ENCODE results near the gene CDK2.
"Not testable (repeated sequence)": the region's sequence is repeated elsewhere in the genome, so short reads cannot be mapped to it uniquely, and the experiment has no call there.

CDK2 gene

DNA sequence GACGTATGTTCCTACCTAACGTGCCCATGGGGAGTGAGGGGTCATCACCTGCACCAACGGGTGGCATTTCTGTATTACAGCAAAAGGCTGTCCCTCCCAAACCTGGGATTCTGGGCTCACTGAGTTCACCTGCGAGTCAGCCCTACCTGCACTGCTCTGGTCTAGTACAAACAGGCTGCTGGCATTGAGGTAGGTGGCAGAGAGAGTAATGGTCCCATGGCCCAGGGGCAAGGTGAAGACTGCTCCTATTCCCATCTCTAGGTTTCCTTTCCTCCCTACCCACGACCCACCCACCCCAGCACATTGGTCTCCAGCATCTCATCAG is 30.9 kb downstream of the CDK2 start:
- Mint-ChIP-seq H3K4me3 (no peak overlapping the region), H3K9me3 (no peaks in the 10 kb centered on the region), H3K27ac (no peak overlapping the region), H3K4me1 (ENCODE audit: low read depth in 2 of 2) (peaks cover 0 to 8% of the 10 kb centered on the region in 2 donors), H3K27me3 (peaks cover 0 to 12% of the 10 kb centered on the region in 2 donors), H3K36me3 (ENCODE audit: insufficient read depth) (peaks cover 26% of the 10 kb centered on the region)
- ATAC-seq (replicated peaks) (no peak), DNase-seq (no peak)

DNA sequence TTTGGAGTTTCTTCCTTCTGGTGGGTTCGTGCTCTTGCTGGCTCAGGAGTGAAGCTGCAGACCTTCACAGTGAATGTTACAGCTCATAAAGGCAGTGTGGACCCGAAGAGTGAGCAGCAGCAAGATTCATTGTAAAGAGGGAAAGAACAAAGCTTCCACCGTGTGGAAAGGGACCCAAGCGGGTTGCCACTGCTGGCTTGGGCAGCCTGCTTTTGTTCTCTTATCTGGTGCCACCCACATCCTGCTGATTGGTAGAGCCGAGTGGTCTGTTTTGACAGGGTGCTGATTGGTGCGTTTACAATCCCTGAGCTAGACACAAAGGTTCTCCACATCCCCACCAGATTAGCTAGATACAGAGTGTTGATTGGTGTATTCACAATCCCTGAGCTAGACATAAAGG is 32.9 kb downstream of the CDK2 start:
- DNase-seq; H3K4me1 Mint-ChIP-seq (ENCODE audit: low read depth in 2 of 2); H3K36me3 Mint-ChIP-seq (ENCODE audit: insufficient read depth); H3K27ac Mint-ChIP-seq; H3K9me3 Mint-ChIP-seq; ATAC-seq (replicated peaks); H3K4me3 Mint-ChIP-seq: not testable (repeated sequence)
- H3K27me3 Mint-ChIP-seq = peaks cover 0 to 12% of the 10 kb centered on the region in 2 donors

DNA sequence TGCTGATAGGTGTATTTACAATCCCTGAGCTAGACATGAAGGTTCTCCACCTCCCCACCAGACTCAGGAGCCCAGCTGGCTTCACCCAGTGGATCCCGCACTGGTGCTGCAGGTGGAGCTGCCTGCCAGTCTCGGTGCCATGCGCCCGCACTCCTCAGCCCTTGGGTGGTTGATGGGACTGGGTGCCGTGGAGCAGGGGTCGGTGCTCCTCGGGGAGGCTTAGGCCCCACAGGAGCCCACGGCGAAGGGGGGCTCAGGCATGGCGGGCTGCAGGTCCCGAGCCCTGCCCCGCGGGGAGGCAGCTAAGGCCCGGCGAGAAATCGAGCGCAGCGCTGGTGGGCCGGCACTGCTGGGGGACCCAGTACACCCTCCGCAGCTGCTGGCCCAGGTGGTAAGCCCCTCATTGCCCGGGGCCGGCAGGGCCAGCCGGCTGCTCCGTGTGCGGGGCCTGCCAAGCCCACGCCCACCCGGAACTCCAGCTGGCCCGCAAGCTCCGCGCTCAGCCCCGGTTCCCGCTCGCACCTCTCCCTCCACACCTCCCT is 33.4 kb downstream of the CDK2 start:
- ATAC-seq (replicated peaks); H3K27ac Mint-ChIP-seq; H3K4me1 Mint-ChIP-seq (ENCODE audit: low read depth in 2 of 2); H3K4me3 Mint-ChIP-seq; DNase-seq; H3K36me3 Mint-ChIP-seq (ENCODE audit: insufficient read depth); H3K9me3 Mint-ChIP-seq: not testable (repeated sequence)
- H3K27me3 Mint-ChIP-seq = peaks cover 0 to 12% of the 10 kb centered on the region in 2 donors

DNA sequence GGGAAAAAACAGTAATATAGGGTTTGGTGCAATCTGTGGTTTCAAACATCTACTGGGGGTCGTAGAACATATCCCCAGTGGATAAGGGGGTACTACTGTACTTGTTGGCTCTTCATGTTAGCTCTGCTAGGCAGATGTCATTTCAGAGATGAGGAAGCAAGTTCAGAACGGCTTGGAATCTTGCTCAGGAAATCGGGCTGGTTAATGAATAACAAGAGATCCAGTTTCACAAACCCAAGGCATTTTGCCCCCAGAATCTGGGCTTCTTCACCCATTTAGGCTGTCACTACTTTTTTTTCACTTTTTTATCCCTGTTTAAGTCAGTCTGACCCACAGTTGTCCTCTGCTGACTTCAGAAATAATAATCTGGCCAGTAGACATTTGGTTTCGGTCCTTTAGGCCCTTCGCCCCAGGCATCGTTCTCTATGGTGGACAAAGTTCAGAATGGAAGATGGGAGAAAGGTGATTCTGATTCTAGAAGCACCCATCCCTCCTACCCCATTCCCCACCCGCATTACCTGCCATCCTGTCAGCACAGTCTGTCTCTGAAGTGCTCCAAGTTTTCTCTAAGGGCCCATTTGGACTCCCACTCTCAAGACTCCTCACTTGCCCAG is 35.0 kb downstream of the CDK2 start:
- no peaks in the 10 kb centered on the region for H3K36me3 Mint-ChIP-seq (ENCODE audit: insufficient read depth)
- no peak overlapping the region for H3K27ac Mint-ChIP-seq
- ATAC-seq (replicated peaks) (no peak), DNase-seq (no peak)
- H3K9me3 Mint-ChIP-seq = no peaks in the 10 kb centered on the region
- H3K4me3 Mint-ChIP-seq = no peak overlapping the region
- peaks cover 0 to 12% of the 10 kb centered on the region in 2 donors for H3K27me3 Mint-ChIP-seq
- H3K4me1 Mint-ChIP-seq (ENCODE audit: low read depth in 2 of 2) = peaks cover under 1 to 5% of the 10 kb centered on the region in 2 donors

DNA sequence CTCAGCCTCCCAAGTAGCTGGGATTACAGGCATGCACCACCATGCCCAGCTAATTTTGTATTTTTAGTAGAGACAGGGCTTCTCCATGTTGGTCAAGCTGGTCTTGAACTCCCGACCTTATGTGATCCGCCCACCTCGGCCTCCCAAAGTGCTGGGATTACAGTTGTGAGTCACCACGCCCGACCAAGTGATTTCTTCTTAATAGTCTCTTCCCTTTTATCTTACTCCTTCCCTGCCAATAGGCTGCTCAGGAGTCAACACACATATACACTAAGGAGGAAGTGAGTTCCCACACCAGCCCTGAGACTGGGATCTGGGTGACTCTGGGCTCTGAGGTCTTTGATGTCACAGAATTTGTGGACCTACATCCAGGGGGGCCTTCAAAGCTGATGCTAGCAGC is 36.7 kb downstream of the CDK2 start:
- H3K4me1 Mint-ChIP-seq (ENCODE audit: low read depth in 2 of 2) = peaks cover 6 to 11% of the 10 kb centered on the region in 2 donors
- H3K9me3 Mint-ChIP-seq; H3K36me3 Mint-ChIP-seq (ENCODE audit: insufficient read depth); DNase-seq; H3K27ac Mint-ChIP-seq; H3K27me3 Mint-ChIP-seq; H3K4me3 Mint-ChIP-seq; ATAC-seq (replicated peaks): not testable (repeated sequence)

DNA sequence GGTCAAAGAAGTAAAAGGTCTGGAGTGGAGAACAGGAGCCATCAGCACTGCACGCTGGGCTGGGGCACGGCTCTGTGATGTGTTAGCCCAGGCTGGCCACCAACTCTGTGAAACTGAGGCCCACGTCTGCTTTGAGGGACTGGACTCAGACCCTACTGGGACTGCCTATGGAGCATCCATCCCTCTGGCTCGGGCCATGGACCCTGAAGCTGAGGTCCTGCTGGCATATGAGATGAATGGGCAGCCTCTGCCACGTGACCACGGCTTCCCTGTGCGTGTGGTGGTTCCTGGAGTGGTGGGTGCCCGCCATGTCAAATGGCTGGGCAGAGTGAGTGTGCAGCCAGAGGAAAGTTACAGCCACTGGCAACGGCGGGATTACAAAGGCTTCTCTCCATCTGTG is 37.6 kb downstream of the CDK2 start:
- H3K27ac Mint-ChIP-seq = no peak overlapping the region
- ATAC-seq (replicated peaks) (no peak), DNase-seq (no peak)
- H3K4me1 Mint-ChIP-seq (ENCODE audit: low read depth in 2 of 2) = peaks cover 11 to 14% of the 10 kb centered on the region in 2 donors
- H3K36me3 Mint-ChIP-seq (ENCODE audit: insufficient read depth) = no peaks in the 10 kb centered on the region
- no peaks in the 10 kb centered on the region for H3K9me3 Mint-ChIP-seq
- H3K27me3 Mint-ChIP-seq = no peaks in the 10 kb centered on the region
- no peak overlapping the region for H3K4me3 Mint-ChIP-seq

DNA sequence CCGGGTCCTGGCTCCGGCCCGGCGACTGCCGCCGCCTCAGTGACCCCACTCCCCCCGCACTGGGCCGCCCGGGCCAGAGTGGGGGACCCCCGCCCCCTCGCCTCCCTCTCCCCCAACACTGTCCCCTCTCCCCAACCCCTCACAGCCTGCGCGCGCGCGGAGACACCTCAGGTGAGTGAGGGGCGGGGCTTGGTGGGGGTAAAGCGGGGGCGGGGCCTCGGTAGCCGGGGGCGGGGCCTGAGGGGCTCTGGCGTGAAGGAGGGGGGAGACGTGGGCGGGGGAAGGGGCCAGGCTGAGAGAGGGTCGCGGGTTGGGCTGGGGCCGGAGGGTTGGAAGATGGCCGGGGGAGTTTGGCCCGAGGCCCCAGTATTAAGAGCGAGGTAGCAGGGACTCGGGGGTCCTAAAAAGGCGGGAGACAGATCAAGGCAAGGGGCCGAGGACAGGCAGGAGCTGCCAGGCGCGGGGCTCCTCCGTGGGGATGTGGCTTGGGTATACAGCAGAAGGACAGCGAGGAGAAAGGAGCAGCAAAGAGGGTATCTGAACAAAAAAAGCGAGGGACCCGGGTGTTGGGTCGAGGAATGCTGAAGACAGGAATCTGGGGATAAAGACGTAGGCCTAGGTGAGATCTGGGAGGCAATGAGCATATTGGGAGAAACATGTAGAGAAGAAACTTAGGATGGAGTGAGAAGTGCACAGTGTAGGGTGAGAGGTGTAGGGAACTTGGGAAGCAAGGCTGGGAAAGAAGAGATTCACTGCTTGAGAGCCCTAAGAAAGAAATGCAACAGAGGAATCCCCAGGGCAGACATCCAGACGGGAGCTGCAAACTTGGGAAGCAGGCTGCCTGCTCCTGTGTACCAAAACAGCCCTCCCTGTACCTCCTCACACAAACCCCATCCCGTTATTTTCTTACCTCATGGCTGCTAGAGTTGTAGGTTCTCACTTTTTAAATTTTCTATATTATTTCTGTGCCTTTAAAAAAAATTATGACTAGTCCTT is 41.2 kb downstream of the CDK2 start:
- Mint-ChIP-seq H3K27ac (peak overlapping the region; percentile 84 to 92), H3K4me1 (ENCODE audit: low read depth in 2 of 2) (peaks cover 11 to 14% of the 10 kb centered on the region in 2 donors), H3K36me3 (ENCODE audit: insufficient read depth) (no peaks in the 10 kb centered on the region), H3K27me3 (no peaks in the 10 kb centered on the region), H3K9me3 (no peaks in the 10 kb centered on the region), H3K4me3 (peak overlapping the region; percentile 81 to 88)
- ATAC-seq (replicated peaks) (peak; percentile 84), DNase-seq (peak; percentile 41 to 49 (median 42))

DNA sequence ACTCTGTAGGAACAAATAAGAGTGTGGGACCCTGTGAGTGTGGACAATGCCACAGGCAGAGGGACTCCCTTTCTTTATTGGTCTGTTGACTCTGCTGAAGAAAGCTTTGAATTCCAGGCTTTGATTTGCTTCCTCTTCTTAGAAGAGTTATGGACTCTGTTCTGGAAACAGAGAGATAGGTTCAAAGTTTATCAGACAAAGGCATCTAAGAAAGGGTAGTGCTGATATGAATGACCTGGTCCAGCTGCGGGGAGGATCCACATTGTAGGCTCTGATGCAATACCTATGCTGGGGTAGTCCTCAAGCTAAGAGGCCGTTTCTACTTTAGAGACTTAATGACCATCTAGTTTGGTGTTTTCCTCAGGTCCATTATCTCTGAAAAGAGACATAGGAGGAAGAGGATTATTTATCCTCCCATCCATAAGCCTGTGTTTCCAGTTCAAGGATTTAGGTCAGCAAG is 43.5 kb downstream of the CDK2 start:
- no peaks in the 10 kb centered on the region for H3K27me3 Mint-ChIP-seq
- no peak for ATAC-seq (replicated peaks)
- no peak overlapping the region for H3K27ac Mint-ChIP-seq
- peaks cover 4% of the 10 kb centered on the region for H3K36me3 Mint-ChIP-seq (ENCODE audit: insufficient read depth)
- no peak overlapping the region for H3K4me3 Mint-ChIP-seq
- no peaks in the 10 kb centered on the region for H3K9me3 Mint-ChIP-seq
- H3K4me1 Mint-ChIP-seq (ENCODE audit: low read depth in 2 of 2) = peaks cover 10 to 11% of the 10 kb centered on the region in 2 donors
- no peak for DNase-seq

DNA sequence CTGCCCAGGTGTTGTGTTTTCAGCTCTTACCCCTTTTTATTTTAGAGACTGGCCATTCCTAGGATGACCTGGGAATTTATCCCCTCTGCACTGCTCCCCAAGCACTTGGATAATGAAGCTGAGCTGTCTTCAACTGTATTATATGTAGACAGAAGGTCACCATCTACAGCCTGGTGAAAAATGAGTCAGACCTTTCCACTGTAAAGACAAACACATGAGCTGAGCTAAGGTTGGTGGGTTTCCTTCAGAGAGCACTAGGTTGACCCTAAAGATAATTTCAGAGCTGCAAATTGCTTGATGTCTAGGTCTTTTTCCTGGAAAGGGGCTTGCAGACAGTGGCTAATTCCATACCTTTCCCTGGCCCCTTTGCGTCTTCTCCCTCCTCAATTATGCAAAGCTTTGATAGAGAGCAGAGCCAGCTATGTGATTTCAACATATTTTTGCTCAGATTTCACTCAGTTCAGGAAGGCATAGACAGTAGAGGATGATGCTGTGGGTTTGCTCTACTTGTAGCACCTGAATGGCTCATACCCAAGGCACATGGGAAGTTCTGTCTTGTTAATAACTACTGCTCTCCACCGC is 45.0 kb downstream of the CDK2 start:
- no peak for ATAC-seq (replicated peaks)

DNA sequence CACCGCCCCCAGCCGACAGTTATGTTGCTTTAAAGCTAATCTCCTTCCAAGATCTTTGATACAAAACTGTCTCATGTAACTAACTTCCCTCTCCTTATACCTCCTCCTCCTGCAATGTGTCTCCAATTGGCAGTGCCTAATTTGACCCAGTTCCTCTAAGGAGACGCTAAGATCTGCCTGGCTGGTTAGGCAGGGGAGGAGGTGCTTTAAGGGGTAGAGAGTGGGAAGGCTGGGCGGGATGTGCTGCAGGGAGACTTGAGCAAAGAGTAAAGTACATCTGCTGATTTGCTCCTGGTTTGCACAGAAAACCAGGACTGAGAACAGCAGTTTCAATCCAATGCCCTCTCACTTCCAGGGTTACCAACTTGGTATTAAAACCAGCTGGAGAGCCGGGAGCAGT is 46.9 kb downstream of the CDK2 start:
- Mint-ChIP-seq H3K9me3 (no peaks in the 10 kb centered on the region), H3K27me3 (no peaks in the 10 kb centered on the region), H3K36me3 (ENCODE audit: insufficient read depth) (peaks cover 4% of the 10 kb centered on the region), H3K4me1 (ENCODE audit: low read depth in 2 of 2) (peaks cover 3 to 5% of the 10 kb centered on the region in 2 donors), H3K27ac (no peak overlapping the region), H3K4me3 (no peak overlapping the region)
- DNase-seq = no peak
- ATAC-seq (replicated peaks) = no peak

More for the DNA sequence above, 45.0 kb downstream of the CDK2 start:
- H3K27ac Mint-ChIP-seq = no peak overlapping the region
- peaks cover 9 to 11% of the 10 kb centered on the region in 2 donors for H3K4me1 Mint-ChIP-seq (ENCODE audit: low read depth in 2 of 2)
- H3K36me3 Mint-ChIP-seq (ENCODE audit: insufficient read depth) = peaks cover 4% of the 10 kb centered on the region
- H3K9me3 Mint-ChIP-seq = no peaks in the 10 kb centered on the region
- no peaks in the 10 kb centered on the region for H3K27me3 Mint-ChIP-seq
- no peak overlapping the region for H3K4me3 Mint-ChIP-seq
- DNase-seq = no peak

DNA sequence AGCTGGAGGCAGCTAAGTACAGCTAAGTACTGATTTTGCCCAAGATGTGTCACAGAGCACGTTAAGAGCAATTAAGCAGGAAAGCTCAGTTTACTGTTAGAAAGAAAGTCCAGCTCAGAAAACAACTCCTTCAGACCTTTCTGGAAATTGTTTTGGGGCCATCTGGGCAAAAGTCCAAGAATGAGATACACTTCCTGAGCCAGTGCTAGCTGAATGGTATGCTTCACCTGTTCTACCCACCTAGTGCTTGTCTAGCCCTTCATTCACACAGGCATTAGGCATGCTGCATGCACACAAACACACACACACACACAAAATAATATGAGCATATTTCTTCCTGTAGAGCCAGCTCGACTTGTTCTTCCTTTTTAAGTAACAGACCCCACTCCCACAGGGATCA is 47.6 kb downstream of the CDK2 start:
- Mint-ChIP-seq H3K27me3 (no peaks in the 10 kb centered on the region), H3K4me1 (ENCODE audit: low read depth in 2 of 2) (no peaks in the 10 kb centered on the region), H3K36me3 (ENCODE audit: insufficient read depth) (peaks cover 4% of the 10 kb centered on the region), H3K4me3 (no peak overlapping the region), H3K27ac (no peak overlapping the region), H3K9me3 (no peaks in the 10 kb centered on the region)
- no peak for DNase-seq
- ATAC-seq (replicated peaks) = no peak

DNA sequence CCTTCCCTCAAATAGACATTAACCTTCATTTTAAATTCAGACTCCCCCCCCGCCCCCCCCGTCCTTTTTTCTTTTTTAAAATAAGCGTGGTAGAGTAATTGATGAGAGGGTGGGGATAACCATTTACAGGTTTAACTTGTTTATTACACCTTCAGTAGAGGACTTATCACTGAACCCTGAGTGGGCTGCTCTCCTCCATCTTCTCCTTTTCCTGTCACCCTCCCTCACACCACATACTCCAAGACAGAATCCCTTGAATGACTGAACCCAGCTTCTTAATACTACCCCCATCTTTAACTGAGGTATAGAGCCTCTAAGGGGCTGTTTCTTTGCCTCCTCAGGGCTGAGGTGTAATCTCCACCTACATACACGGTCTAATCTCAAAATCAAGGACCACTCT is 50.6 kb downstream of the CDK2 start:
- no peaks in the 10 kb centered on the region for H3K9me3 Mint-ChIP-seq
- H3K4me1 Mint-ChIP-seq (ENCODE audit: low read depth in 2 of 2) = peaks cover 0 to 6% of the 10 kb centered on the region in 2 donors
- no peak overlapping the region for H3K27ac Mint-ChIP-seq
- DNase-seq = no peak
- no peak overlapping the region for H3K4me3 Mint-ChIP-seq
- no peak for ATAC-seq (replicated peaks)
- H3K36me3 Mint-ChIP-seq (ENCODE audit: insufficient read depth) = peaks cover 10% of the 10 kb centered on the region
- no peaks in the 10 kb centered on the region for H3K27me3 Mint-ChIP-seq

DNA sequence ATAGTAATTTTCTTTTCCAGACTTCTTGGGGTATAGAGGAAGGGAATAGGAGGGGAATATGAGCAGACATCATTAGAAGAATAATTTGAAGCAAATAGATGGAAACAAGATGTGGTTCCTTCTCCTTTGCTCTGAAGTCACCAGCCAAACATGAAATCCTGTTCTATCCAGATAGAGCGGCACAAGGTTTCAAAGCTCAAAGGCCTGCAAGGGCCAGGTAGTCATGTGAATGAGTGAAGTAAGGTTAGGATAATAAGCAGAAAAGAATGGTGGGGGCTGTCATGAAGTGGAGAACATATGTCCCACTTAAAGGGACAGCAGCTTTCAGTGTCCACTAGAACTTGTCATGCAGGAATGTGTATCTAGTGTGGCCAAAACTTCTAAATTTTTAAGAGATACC is 51.7 kb downstream of the CDK2 start:
- ATAC-seq (replicated peaks) = no peak
- Mint-ChIP-seq H3K27me3 (no peaks in the 10 kb centered on the region), H3K9me3 (no peaks in the 10 kb centered on the region), H3K4me1 (ENCODE audit: low read depth in 2 of 2) (peaks cover 0 to 6% of the 10 kb centered on the region in 2 donors), H3K4me3 (no peak overlapping the region), H3K36me3 (ENCODE audit: insufficient read depth) (peaks cover 8% of the 10 kb centered on the region), H3K27ac (peak overlapping the region in 1 of 2 donors; percentile 9)
- no peak for DNase-seq
